Activated CD4-positive, alpha-beta T cell treated with anti-CD3 and anti-CD28 coated beads, Interleukin-2, amount 10 ng/mL, durations not matched to agents 24 days and 14 days (primary cell): ENCODE data around the gene MROH7. TPM values are rescaled to one million over a fixed set of nuclear protein-coding genes. Genes with fewer than 3 reads are reported as not detected.

ENCODE experiments used
- DNase-seq: peaks from one replicate; pipeline ENCODE4 v3.0.0; 2022
- H3K27ac Mint-ChIP-seq: one replicate; pipeline ENCODE4 v1.8.0; 2022; ENCODE audit warnings: mild to moderate bottlenecking, mixed read lengths
- H3K27me3 Mint-ChIP-seq: one replicate; pipeline ENCODE4 v1.8.0; 2022; ENCODE audit warnings: mixed read lengths
- H3K36me3 Mint-ChIP-seq: one replicate; pipeline ENCODE4 v1.8.0; 2022; ENCODE audit warnings: low read depth, mild to moderate bottlenecking, mixed read lengths
- H3K4me1 Mint-ChIP-seq: one replicate; pipeline ENCODE4 v1.8.0; 2021; ENCODE audit warnings: mixed read lengths
- H3K4me3 Mint-ChIP-seq: one replicate; pipeline ENCODE4 v1.8.0; 2022; ENCODE audit warnings: mild to moderate bottlenecking, moderate library complexity, mixed read lengths
- H3K9me3 Mint-ChIP-seq: one replicate; pipeline ENCODE4 v1.8.0; 2021; ENCODE audit warnings: mixed read lengths
- intact Hi-C: fragments of 100-400 bp; cut with micrococcal nuclease; formaldehyde crosslinking; loops from one replicate; pipeline ENCODE4 v1.15.1; 2023
- total RNA-seq: library from RNA; stranded (reverse); gene quantifications from 2 replicates; pipeline ENCODE4 v1.2.3, GENCODE V29; 2022

Gene MROH7
- total RNA-seq, 1 donor from 2014 or later, result 0.12 TPM

DNA sequence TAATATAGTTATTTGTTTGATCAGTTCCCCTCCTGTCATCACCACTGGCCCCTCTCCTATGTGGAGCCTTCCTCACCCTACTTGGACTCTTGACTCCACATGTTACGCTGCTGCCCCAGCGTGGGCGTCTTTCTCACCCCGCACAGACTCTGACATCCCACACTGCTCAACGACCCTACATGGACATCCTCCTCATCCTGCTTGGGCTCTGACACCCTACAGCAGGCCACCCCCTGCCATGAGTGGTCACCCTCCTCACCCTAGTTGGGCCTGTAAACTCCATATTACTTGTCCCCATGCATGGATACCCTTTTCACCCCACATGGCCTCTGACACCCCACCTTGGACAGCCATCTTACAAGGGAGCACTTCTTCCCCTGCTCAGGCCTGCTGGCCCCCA lies 95.1 kb downstream of the MROH7 start:
- DNase-seq, result no peak
- peaks cover 65% of the 10 kb centered on the region for H3K36me3 Mint-ChIP-seq
- no peaks in the 10 kb centered on the region for H3K9me3 Mint-ChIP-seq
- H3K4me3 Mint-ChIP-seq, result no peak overlapping the region
- no peak overlapping the region for H3K27ac Mint-ChIP-seq
- intact Hi-C loops, result no loop called here
- H3K4me1 Mint-ChIP-seq, result peaks cover 4% of the 10 kb centered on the region
- H3K27me3 Mint-ChIP-seq, result no peaks in the 10 kb centered on the region

DNA sequence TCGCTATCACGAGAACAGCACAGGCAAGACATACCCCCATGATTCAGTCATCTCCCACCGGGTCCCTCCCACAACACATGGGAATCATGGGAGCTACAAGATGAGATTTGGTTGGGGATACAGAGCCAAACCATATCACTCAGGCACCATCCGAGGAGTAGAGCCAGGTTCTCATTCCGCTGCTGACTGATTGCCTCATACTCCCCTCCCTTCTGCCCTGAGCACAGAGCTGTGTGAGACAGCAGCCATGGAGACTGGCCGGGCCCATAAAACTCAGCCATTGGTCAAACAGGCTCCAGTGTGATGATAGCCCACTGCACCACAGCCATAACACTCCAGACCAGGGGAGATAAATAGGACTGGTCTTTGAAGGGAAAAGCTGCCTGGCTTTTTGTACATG lies 96.7 kb downstream of the MROH7 start:
- peaks cover 71% of the 10 kb centered on the region for H3K36me3 Mint-ChIP-seq
- H3K27ac Mint-ChIP-seq, result no peak overlapping the region
- H3K4me1 Mint-ChIP-seq, result peaks cover 4% of the 10 kb centered on the region
- H3K27me3 Mint-ChIP-seq, result no peaks in the 10 kb centered on the region
- no peaks in the 10 kb centered on the region for H3K9me3 Mint-ChIP-seq
- DNase-seq, result no peak
- intact Hi-C loops, result no loop called here
- no peak overlapping the region for H3K4me3 Mint-ChIP-seq

- no peaks in the 10 kb centered on the region for H3K9me3 Mint-ChIP-seq
- H3K4me3 Mint-ChIP-seq, result no peak overlapping the region
- H3K4me1 Mint-ChIP-seq, result peaks cover 2% of the 10 kb centered on the region
- peaks cover 54% of the 10 kb centered on the region for H3K36me3 Mint-ChIP-seq
- no peak for DNase-seq
- intact Hi-C loops, result no loop called here
- H3K27ac Mint-ChIP-seq, result no peak overlapping the region
- no peaks in the 10 kb centered on the region for H3K27me3 Mint-ChIP-seq
Measured at GRCh38 chr1:54741531-54741930, 99.9 kb downstream of the MROH7 start.

DNA sequence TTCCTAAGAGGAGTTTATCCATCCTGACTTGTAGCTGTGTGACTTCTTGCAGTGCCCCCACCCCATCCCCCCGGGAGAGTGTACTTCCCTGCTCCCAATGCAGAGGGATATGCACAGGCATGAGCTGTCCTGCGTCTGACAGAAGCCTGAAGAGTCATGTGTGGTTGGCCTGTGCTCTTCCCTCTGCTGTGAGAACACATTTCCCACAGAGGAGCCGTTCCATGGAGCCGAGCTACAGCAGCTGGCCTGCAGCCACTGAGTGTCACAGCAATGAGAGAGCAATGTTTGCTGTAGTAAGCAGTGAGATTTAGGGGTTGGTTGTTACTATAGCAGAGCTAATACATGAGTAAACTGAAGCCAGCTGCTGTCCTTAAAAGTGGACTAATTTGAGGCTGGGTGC lies 100.7 kb downstream of the MROH7 start:
- Mint-ChIP-seq H3K4me1 (peaks cover 2% of the 10 kb centered on the region), H3K36me3 (peaks cover 46% of the 10 kb centered on the region), H3K27me3 (no peaks in the 10 kb centered on the region), H3K4me3 (no peak overlapping the region), H3K9me3 (no peaks in the 10 kb centered on the region), H3K27ac (no peak overlapping the region)
- intact Hi-C loops, result no loop called here
- no peak for DNase-seq

GRCh38 chr1:54743416-54744226 lies 102.0 kb downstream of the MROH7 start:
- intact Hi-C loops, result no loop called here
- Mint-ChIP-seq H3K27me3 (no peaks in the 10 kb centered on the region), H3K4me3 (no peak overlapping the region), H3K36me3 (peaks cover 36% of the 10 kb centered on the region), H3K4me1 (peaks cover 2% of the 10 kb centered on the region), H3K27ac (no peak overlapping the region), H3K9me3 (no peaks in the 10 kb centered on the region)
- no peak for DNase-seq

DNA sequence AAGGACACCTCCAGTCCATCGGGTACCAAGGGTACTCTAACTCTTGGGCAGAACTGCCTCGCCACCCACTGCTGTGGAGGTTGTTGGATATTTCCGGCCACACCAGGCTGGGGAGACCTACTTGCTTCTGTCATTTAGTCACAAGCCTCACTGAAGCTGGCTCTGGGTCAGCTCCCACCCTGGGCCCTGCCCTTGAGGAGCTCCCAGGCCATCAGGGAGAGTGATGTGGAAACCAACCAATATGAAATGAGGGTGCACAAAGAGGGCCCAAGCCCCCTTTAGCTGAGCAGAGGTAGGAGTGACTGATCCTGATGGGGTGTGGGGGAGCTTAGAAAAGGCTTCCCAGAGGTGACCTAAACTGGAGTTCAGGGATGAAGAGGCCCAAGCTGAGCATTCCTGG lies 103.1 kb downstream of the MROH7 start:
- peaks cover 2% of the 10 kb centered on the region for H3K4me1 Mint-ChIP-seq
- DNase-seq, result no peak
- no peaks in the 10 kb centered on the region for H3K9me3 Mint-ChIP-seq
- H3K27ac Mint-ChIP-seq, result no peak overlapping the region
- peaks cover 29% of the 10 kb centered on the region for H3K36me3 Mint-ChIP-seq
- H3K27me3 Mint-ChIP-seq, result no peaks in the 10 kb centered on the region
- intact Hi-C loops, result no loop called here
- no peak overlapping the region for H3K4me3 Mint-ChIP-seq

GRCh38 chr1:54745274-54745673 lies 103.7 kb downstream of the MROH7 start:
- intact Hi-C loops, result no loop called here
- no peaks in the 10 kb centered on the region for H3K4me1 Mint-ChIP-seq
- H3K9me3 Mint-ChIP-seq, result no peaks in the 10 kb centered on the region
- no peak for DNase-seq
- H3K36me3 Mint-ChIP-seq, result peaks cover 24% of the 10 kb centered on the region
- H3K27ac Mint-ChIP-seq, result no peak overlapping the region
- H3K4me3 Mint-ChIP-seq, result no peak overlapping the region
- no peaks in the 10 kb centered on the region for H3K27me3 Mint-ChIP-seq

DNA sequence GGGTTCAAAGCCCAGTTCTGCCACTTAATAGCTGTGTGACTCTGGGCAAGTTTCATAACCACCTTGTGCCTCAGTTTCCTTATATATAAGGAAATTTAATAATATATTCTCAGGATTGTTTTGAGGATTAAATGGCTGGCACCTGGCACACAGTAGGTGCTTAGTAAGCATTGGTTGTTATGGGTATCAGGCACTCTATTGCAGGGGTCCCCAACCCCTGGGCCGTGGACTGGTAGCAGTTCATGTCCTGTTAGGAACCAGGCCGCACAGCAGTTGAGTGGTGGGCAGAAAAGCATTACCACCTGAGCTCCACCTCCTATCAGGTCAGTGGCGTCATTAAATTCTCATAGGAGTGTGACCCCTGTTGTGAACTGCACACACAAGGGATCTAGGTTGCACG lies 104.3 kb downstream of the MROH7 start:
- H3K4me3 Mint-ChIP-seq, result no peak overlapping the region

DNA sequence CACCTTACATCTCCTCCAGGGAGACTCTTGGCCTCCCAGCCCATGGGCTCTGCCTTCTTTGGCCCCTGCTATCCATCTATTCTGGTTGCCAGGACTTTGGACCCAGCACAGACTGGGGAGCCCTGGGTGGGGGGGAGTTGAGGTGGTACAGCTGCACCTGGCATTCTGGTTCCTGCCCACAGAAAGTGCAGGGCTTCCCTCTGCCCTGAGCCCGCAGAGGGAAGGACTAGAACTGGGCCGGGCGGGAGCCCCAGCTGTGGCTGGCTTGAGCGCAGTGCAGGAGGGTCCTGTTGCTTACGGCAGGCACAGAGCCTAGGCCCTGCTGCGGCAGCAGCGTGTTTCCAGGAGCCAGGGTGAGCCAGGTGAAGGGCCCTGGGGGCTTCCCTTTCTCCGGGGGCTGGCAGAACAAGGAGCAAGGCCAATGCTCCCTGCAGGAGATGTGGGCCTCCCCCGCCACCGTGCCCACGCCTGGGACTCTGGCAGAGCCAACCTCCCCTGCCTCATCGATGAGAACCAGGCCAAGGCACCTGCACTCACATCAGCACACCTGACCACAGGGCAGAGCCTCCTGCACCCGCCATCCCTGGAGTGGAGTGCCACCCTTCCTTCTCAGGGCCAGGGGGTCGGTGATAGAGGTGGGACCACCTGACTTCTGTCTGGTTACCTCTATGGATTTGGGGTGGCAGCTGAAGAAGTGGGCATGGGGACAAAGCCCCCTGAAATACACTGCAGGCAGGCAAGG lies 106.7 kb downstream of the MROH7 start:
- intact Hi-C loops, result no loop called here
- H3K4me3 Mint-ChIP-seq, result no peak overlapping the region
- no peak overlapping the region for H3K27ac Mint-ChIP-seq
- H3K36me3 Mint-ChIP-seq, result peaks cover 4% of the 10 kb centered on the region
- no peak for DNase-seq
- H3K4me1 Mint-ChIP-seq, result no peaks in the 10 kb centered on the region
- H3K9me3 Mint-ChIP-seq, result no peaks in the 10 kb centered on the region
- H3K27me3 Mint-ChIP-seq, result no peaks in the 10 kb centered on the region

More for the DNA sequence above, 104.3 kb downstream of the MROH7 start:
- H3K36me3 Mint-ChIP-seq, result peaks cover 18% of the 10 kb centered on the region
- no peaks in the 10 kb centered on the region for H3K4me1 Mint-ChIP-seq
- intact Hi-C loops, result no loop called here
- H3K9me3 Mint-ChIP-seq, result no peaks in the 10 kb centered on the region
- H3K27ac Mint-ChIP-seq, result no peak overlapping the region
- H3K27me3 Mint-ChIP-seq, result no peaks in the 10 kb centered on the region
- DNase-seq, result no peak

DNA sequence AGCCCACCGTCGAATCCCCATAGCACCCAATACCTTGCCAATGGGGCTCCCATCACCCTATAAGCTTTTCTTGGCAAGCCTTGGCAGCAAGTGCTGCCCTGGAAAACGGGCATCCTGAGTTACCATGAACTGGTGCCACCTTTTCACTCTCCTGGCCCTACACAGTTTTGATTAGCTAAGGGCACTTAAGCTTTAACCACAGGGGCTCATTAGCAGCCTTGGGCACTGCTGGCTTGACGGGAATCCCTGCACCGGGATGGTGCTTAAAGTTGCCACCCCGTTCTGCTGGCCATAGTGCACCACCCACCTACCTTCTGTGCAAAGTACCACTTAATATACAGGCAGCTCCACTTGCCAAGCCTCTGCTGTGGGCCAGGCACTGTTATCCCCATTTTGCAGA lies 109.0 kb downstream of the MROH7 start:
- Mint-ChIP-seq H3K9me3 (no peaks in the 10 kb centered on the region), H3K27me3 (no peaks in the 10 kb centered on the region), H3K4me1 (no peaks in the 10 kb centered on the region), H3K4me3 (no peak overlapping the region), H3K27ac (no peak overlapping the region), H3K36me3 (no peaks in the 10 kb centered on the region)
- intact Hi-C loops, result no loop called here
- no peak for DNase-seq

DNA sequence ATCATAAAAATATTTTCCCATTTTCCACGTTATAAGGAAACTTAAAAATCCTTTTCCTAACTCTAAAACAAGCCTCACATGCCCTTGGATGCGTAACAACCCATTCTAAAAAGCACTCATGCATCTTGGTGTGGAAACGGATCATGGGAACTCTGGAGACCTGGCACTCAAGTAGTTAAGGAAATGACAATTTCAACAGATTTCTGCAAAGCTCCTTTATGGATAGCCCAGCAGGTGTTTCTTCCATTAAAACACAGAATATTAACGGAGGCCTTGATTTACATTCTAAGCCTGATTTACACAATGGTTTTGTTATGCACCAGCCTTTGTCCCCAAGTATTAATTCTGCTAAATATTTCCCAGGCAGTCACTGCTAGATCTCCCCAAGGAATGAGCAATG lies 109.8 kb downstream of the MROH7 start:
- Mint-ChIP-seq H3K27ac (no peak overlapping the region), H3K9me3 (no peaks in the 10 kb centered on the region), H3K4me1 (peaks cover 1% of the 10 kb centered on the region), H3K4me3 (no peak overlapping the region), H3K27me3 (no peaks in the 10 kb centered on the region), H3K36me3 (peaks cover 4% of the 10 kb centered on the region)
- intact Hi-C loops, result no loop called here
- DNase-seq, result no peak

- H3K27ac Mint-ChIP-seq, result no peak overlapping the region
- H3K27me3 Mint-ChIP-seq, result no peaks in the 10 kb centered on the region
- H3K4me3 Mint-ChIP-seq, result no peak overlapping the region
- peaks cover 1% of the 10 kb centered on the region for H3K4me1 Mint-ChIP-seq
- H3K36me3 Mint-ChIP-seq, result peaks cover 13% of the 10 kb centered on the region
- H3K9me3 Mint-ChIP-seq, result no peaks in the 10 kb centered on the region
- intact Hi-C loops, result no loop called here
- DNase-seq, result no peak
Measured at GRCh38 chr1:54754045-54754444, 112.5 kb downstream of the MROH7 start.

GRCh38 chr1:54754486-54755285 lies 113.1 kb downstream of the MROH7 start:
- no peak overlapping the region for H3K27ac Mint-ChIP-seq
- intact Hi-C loops, result no loop called here
- peaks cover 1% of the 10 kb centered on the region for H3K4me1 Mint-ChIP-seq
- no peak overlapping the region for H3K4me3 Mint-ChIP-seq
- DNase-seq, result no peak
- peaks cover 15% of the 10 kb centered on the region for H3K36me3 Mint-ChIP-seq
- H3K27me3 Mint-ChIP-seq, result no peaks in the 10 kb centered on the region
- no peaks in the 10 kb centered on the region for H3K9me3 Mint-ChIP-seq

GRCh38 chr1:54757833-54758232 lies 116.2 kb downstream of the MROH7 start:
- Mint-ChIP-seq H3K36me3 (peaks cover 15% of the 10 kb centered on the region), H3K4me1 (peaks cover 3% of the 10 kb centered on the region), H3K4me3 (no peak overlapping the region), H3K27ac (no peak overlapping the region), H3K27me3 (no peaks in the 10 kb centered on the region), H3K9me3 (no peaks in the 10 kb centered on the region)
- DNase-seq, result no peak
- intact Hi-C loops, result no loop called here
